Activated CD4-positive, alpha-beta memory T cell treated with anti-CD3 and anti-CD28 coated beads, Interleukin-2, amount 10 ng/mL, durations not matched to agents 7 days and 5 days (primary cell): ENCODE results near the gene PSD. TPM values are rescaled to one million over a fixed set of nuclear protein-coding genes. Genes with fewer than 3 reads are reported as not detected.

ENCODE experiments used
- CTCF ChIA-PET: fragments of 350-600 bp; sonication (Branson Sonifier 250); formaldehyde crosslinking; loops from one replicate; lab custom pipeline; 2021; ENCODE audit warnings: antibody characterized with exemption, inconsistent platforms; lab: Charles Lee
- POLR2A ChIA-PET: fragments of 350-600 bp; sonication (Branson Sonifier 250); formaldehyde crosslinking; loops from one replicate; lab custom pipeline; 2021; ENCODE audit warnings: antibody characterized with exemption; lab: Charles Lee
- DNase-seq: peaks from one replicate; pipeline ENCODE4 v3.0.0-alpha.2; 2020
- H3K27ac Mint-ChIP-seq: one replicate; pipeline ENCODE4 v1.8.0; 2021; ENCODE audit warnings: mild to moderate bottlenecking, mixed read lengths
- H3K27me3 Mint-ChIP-seq: one replicate; pipeline ENCODE4 v1.8.0; 2021; ENCODE audit warnings: mixed read lengths
- H3K36me3 Mint-ChIP-seq: one replicate; pipeline ENCODE4 v1.8.0; 2021; ENCODE audit warnings: low read depth, mixed read lengths
- H3K4me1 Mint-ChIP-seq: one replicate; pipeline ENCODE4 v1.8.0; 2021; ENCODE audit warnings: mixed read lengths
- H3K4me3 Mint-ChIP-seq: one replicate; pipeline ENCODE4 v1.8.0; 2021; ENCODE audit warnings: mild to moderate bottlenecking, mixed read lengths
- H3K9me3 Mint-ChIP-seq: one replicate; pipeline ENCODE4 v1.8.0; 2021; ENCODE audit warnings: mixed read lengths
- total RNA-seq, 2 experiments: library from RNA; stranded (reverse); gene quantifications; one replicate each; pipeline ENCODE4 v1.2.3, GENCODE V29; 2021

PSD gene
- total RNA-seq, 2 experiments from 2014 or later, result 1.4 TPM

- Mint-ChIP-seq H3K36me3 (peaks cover 20% of the 10 kb centered on the region), H3K27me3 (no peaks in the 10 kb centered on the region), H3K4me1 (peaks cover 62% of the 10 kb centered on the region), H3K27ac (peak overlapping the region; percentile 82), H3K9me3 (no peaks in the 10 kb centered on the region), H3K4me3 (peak overlapping the region; percentile 90)
- CTCF ChIA-PET, result interaction anchor here (0.8 to 1.9 kb wide), 5 partner anchors 13 to 147 kb away, joined by 3 to 14 read pairs (median 7); partner anchors contain the start of gene C10orf95
- DNase-seq, result no peak
- POLR2A ChIA-PET, result interaction anchor here (1.0 to 3.5 kb wide), 13 partner anchors 8 to 206 kb away, joined by 3 to 70 read pairs (median 5); partner anchors contain the start of genes C10orf95, FBXL15 and NFKB2
These were observed 17.7 kb upstream of the PSD start for GRCh38 chr10:102436312-102436711.

- ChIA-PET POLR2A (interaction anchor here (1.0 to 3.5 kb wide), 15 partner anchors 9 to 206 kb away, joined by 3 to 70 read pairs (median 4); partner anchors contain the start of genes C10orf95, FBXL15, NFKB2 and SUFU), CTCF (interaction anchor here (0.5 to 1.9 kb wide), 10 partner anchors 13 to 228 kb away, joined by 3 to 14 read pairs (median 4); partner anchors contain the start of genes C10orf95 and SUFU)
- peak overlapping the region; percentile 90 for H3K4me3 Mint-ChIP-seq
- peak overlapping the region; percentile 82 for H3K27ac Mint-ChIP-seq
- no peaks in the 10 kb centered on the region for H3K9me3 Mint-ChIP-seq
- no peaks in the 10 kb centered on the region for H3K27me3 Mint-ChIP-seq
- peaks cover 20% of the 10 kb centered on the region for H3K36me3 Mint-ChIP-seq
- peaks cover 63% of the 10 kb centered on the region for H3K4me1 Mint-ChIP-seq
- DNase-seq, result peak; percentile 76
These were observed 17.1 kb upstream of the PSD start for GRCh38 chr10:102435529-102436233.

GRCh38 chr10:102435133-102435497, 16.5 kb upstream of the PSD start:
- Mint-ChIP-seq H3K27me3 (no peaks in the 10 kb centered on the region), H3K4me3 (peak overlapping the region; percentile 90), H3K27ac (peak overlapping the region; percentile 82), H3K9me3 (no peaks in the 10 kb centered on the region), H3K36me3 (peaks cover 23% of the 10 kb centered on the region), H3K4me1 (peaks cover 64% of the 10 kb centered on the region)
- DNase-seq, result no peak
- ChIA-PET POLR2A (interaction anchor here (0.5 to 3.5 kb wide), 9 partner anchors 10 to 972 kb away, joined by 3 to 70 read pairs (median 5); partner anchors contain the start of genes C10orf95, FBXL15 and SUFU), CTCF (interaction anchor here (0.5 to 1.9 kb wide), 9 partner anchors 9 to 228 kb away, joined by 3 to 9 read pairs (median 3); partner anchors contain the start of gene SUFU)

GRCh38 chr10:102434394-102435132, 16.0 kb upstream of the PSD start:
- no peaks in the 10 kb centered on the region for H3K9me3 Mint-ChIP-seq
- peaks cover 64% of the 10 kb centered on the region for H3K4me1 Mint-ChIP-seq
- ChIA-PET CTCF (interaction anchor here (0.6 to 3.8 kb wide), 10 partner anchors 8 to 204 kb away, joined by 3 to 40 read pairs (median 4); partner anchors contain the start of genes FBXL15 and SUFU), POLR2A (interaction anchor here (0.5 to 4.7 kb wide), 10 partner anchors 10 to 973 kb away, joined by 3 to 80 read pairs (median 4); partner anchors contain the start of genes C10orf95, FBXL15 and SUFU)
- H3K36me3 Mint-ChIP-seq, result peaks cover 23% of the 10 kb centered on the region
- no peak for DNase-seq
- H3K4me3 Mint-ChIP-seq, result peak overlapping the region; percentile 90
- peak overlapping the region; percentile 82 for H3K27ac Mint-ChIP-seq
- no peaks in the 10 kb centered on the region for H3K27me3 Mint-ChIP-seq

GRCh38 chr10:102433619-102434046, 15.0 kb upstream of the PSD start:
- CTCF ChIA-PET, result interaction anchor here (0.7 to 3.8 kb wide), 8 partner anchors 9 to 202 kb away, joined by 3 to 40 read pairs (median 6); partner anchors contain the start of genes ACTR1A, C10orf95 and FBXL15
- H3K27me3 Mint-ChIP-seq, result no peaks in the 10 kb centered on the region
- H3K4me3 Mint-ChIP-seq, result peak overlapping the region; percentile 88
- POLR2A ChIA-PET, result interaction anchor here (0.7 to 4.7 kb wide), 7 partner anchors 12 to 281 kb away, joined by 3 to 80 read pairs (median 14); partner anchors contain the start of genes C10orf95, FBXL15, NFKB2 and SFXN2
- no peak for DNase-seq
- peaks cover 21% of the 10 kb centered on the region for H3K36me3 Mint-ChIP-seq
- peaks cover 64% of the 10 kb centered on the region for H3K4me1 Mint-ChIP-seq
- no peaks in the 10 kb centered on the region for H3K9me3 Mint-ChIP-seq
- H3K27ac Mint-ChIP-seq, result peak overlapping the region; percentile 82

- Mint-ChIP-seq H3K9me3 (no peaks in the 10 kb centered on the region), H3K4me3 (peak within 1 kb of the TSS; percentile 88), H3K4me1 (peaks cover 55% of the 10 kb centered on the region), H3K27me3 (no peaks in the 10 kb centered on the region), H3K36me3 (peaks cover 10% of the 10 kb centered on the region), H3K27ac (peak within 1 kb of the TSS; percentile 82)
- POLR2A ChIA-PET, result interaction anchor here (0.7 to 4.7 kb wide), 12 partner anchors 10 to 614 kb away, joined by 3 to 80 read pairs (median 6); partner anchors contain the start of genes ACTR1A, C10orf95, FBXL15 and NFKB2
- DNase-seq, result peak; percentile 98
- CTCF ChIA-PET, result interaction anchor here (0.6 to 3.8 kb wide), 15 partner anchors 8 to 263 kb away, joined by 3 to 40 read pairs (median 5); partner anchors contain the start of genes ACTR1A, C10orf95, FBXL15 and GBF1
These were observed 13.8 kb upstream of the PSD start, which contains the start of gene CUEDC2 for GRCh38 chr10:102432162-102432950. TSS of gene CUEDC2 (minus strand) at chr10:102432574. CDS start at chr10:102425188, 7,386 bp downstream.

- ChIA-PET CTCF (interaction anchor here (0.8 to 3.8 kb wide), 7 partner anchors 10 to 201 kb away, joined by 3 to 40 read pairs (median 5); partner anchors contain the start of genes ACTR1A, FBXL15 and SUFU), POLR2A (interaction anchor here (0.7 to 4.7 kb wide), 8 partner anchors 10 to 317 kb away, joined by 3 to 80 read pairs (median 10); partner anchors contain the start of genes C10orf95, FBXL15, NFKB2 and PSD)
- Mint-ChIP-seq H3K27me3 (no peaks in the 10 kb centered on the region), H3K36me3 (peaks cover 5% of the 10 kb centered on the region), H3K27ac (peak overlapping the region; percentile 82), H3K9me3 (no peaks in the 10 kb centered on the region), H3K4me1 (peaks cover 54% of the 10 kb centered on the region), H3K4me3 (peak overlapping the region; percentile 88)
- DNase-seq, result no peak
These were observed 13.0 kb upstream of the PSD start for GRCh38 chr10:102431452-102432124.

GRCh38 chr10:102429468-102429867, 10.9 kb upstream of the PSD start:
- Mint-ChIP-seq H3K4me1 (peaks cover 37% of the 10 kb centered on the region), H3K4me3 (no peak overlapping the region), H3K36me3 (peaks cover 3% of the 10 kb centered on the region), H3K27me3 (no peaks in the 10 kb centered on the region), H3K27ac (no peak overlapping the region), H3K9me3 (no peaks in the 10 kb centered on the region)
- ChIA-PET CTCF (no interaction called here), POLR2A (interaction anchor here (4.7 kb wide), 1 partner anchor 7 kb away, joined by 80 read pairs; the partner anchor contains the start of gene FBXL15)
- DNase-seq, result no peak

GRCh38 chr10:102426803-102427287, 8.3 kb upstream of the PSD start:
- H3K27me3 Mint-ChIP-seq, result no peaks in the 10 kb centered on the region
- peaks cover 30% of the 10 kb centered on the region for H3K4me1 Mint-ChIP-seq
- no peak overlapping the region for H3K27ac Mint-ChIP-seq
- no peaks in the 10 kb centered on the region for H3K9me3 Mint-ChIP-seq
- CTCF ChIA-PET, result interaction anchor here (1.3 kb wide), 1 partner anchor 53 kb away, joined by 3 read pairs; no protein-coding TSS in a partner anchor
- peaks cover 10% of the 10 kb centered on the region for H3K36me3 Mint-ChIP-seq
- H3K4me3 Mint-ChIP-seq, result no peak overlapping the region
- POLR2A ChIA-PET, result interaction anchor here (1.0 kb wide), 1 partner anchor 25 kb away, joined by 3 read pairs; the partner anchor contains the start of gene C10orf95
- DNase-seq, result no peak

GRCh38 chr10:102425444-102425843, 6.9 kb upstream of the PSD start:
- POLR2A ChIA-PET, result interaction anchor here (1.0 to 7.0 kb wide), 3 partner anchors 11 to 217 kb away, joined by 3 to 79 read pairs (median 4); partner anchors contain the start of gene C10orf95
- Mint-ChIP-seq H3K27me3 (no peaks in the 10 kb centered on the region), H3K27ac (no peak overlapping the region), H3K4me3 (no peak overlapping the region), H3K36me3 (peaks cover 9% of the 10 kb centered on the region), H3K4me1 (peaks cover 27% of the 10 kb centered on the region), H3K9me3 (no peaks in the 10 kb centered on the region)
- no peak for DNase-seq
- CTCF ChIA-PET, result interaction anchor here (0.9 to 6.6 kb wide), 3 partner anchors 10 to 195 kb away, joined by 3 to 58 read pairs (median 3); no protein-coding TSS in a partner anchor
